NCI-H1694 treated with DMSO at 0.1 percent for 48 hours (cell line): Measurements from ENCODE around the gene ENG.
A peak's percentile ranks its signal among the peaks of the same experiment; 100 is the strongest.

Source experiments
- DNase-seq: peaks from one replicate; lab custom pipeline; 2025; lab: John Stamatoyannopoulos, UW

ENG gene

GRCh38 chr9:127814619-127815511 lies 39.6 kb downstream of the ENG start:
- DNase-seq = no peak

GRCh38 chr9:127813686-127814226 lies 40.7 kb downstream of the ENG start:
- no peak for DNase-seq

- DNase-seq = no peak
Measured at GRCh38 chr9:127812936-127813675, 41.4 kb downstream of the ENG start.

GRCh38 chr9:127812011-127812410 lies 42.4 kb downstream of the ENG start:
- DNase-seq = no peak

- no peak for DNase-seq
Measured at GRCh38 chr9:127810378-127811187, 43.9 kb downstream of the ENG start.

GRCh38 chr9:127809540-127810377 lies 44.7 kb downstream of the ENG start:
- DNase-seq = no peak

- DNase-seq = no peak
Measured at GRCh38 chr9:127809002-127809539, 45.4 kb downstream of the ENG start.

- no peak for DNase-seq
Measured at GRCh38 chr9:127808347-127809001, 46.0 kb downstream of the ENG start.

- no peak for DNase-seq
Measured at GRCh38 chr9:127806871-127807270, 47.6 kb downstream of the ENG start.

- peak; percentile 11 for DNase-seq
Measured at GRCh38 chr9:127805620-127806019, 48.8 kb downstream of the ENG start.

- DNase-seq = no peak
Measured at GRCh38 chr9:127803507-127804352, 50.7 kb downstream of the ENG start.

GRCh38 chr9:127802576-127803443 lies 51.6 kb downstream of the ENG start, which contains the start of gene FPGS:
TSS of gene FPGS (plus strand) at chr9:127802882. CDS start at chr9:127802925, 43 bp downstream.
- DNase-seq = peak; percentile 78

- DNase-seq = no peak
Measured at GRCh38 chr9:127801955-127802575, 52.4 kb downstream of the ENG start.

- DNase-seq = no peak
Measured at GRCh38 chr9:127796852-127797370, 57.5 kb downstream of the ENG start.

- no peak for DNase-seq
Measured at GRCh38 chr9:127796225-127796813, 58.1 kb downstream of the ENG start.

GRCh38 chr9:127794001-127794791 lies 60.3 kb downstream of the ENG start:
- no peak for DNase-seq
